ENCODE measurements around the gene RYR1. TPM values are rescaled to one million over a fixed set of nuclear protein-coding genes. Genes with fewer than 3 reads are reported as not detected.

Gene RYR1
- total RNA-seq, 4 donors from 2014 or later = 0.20 to 2.1 (median 1.4) TPM

GRCh38 chr19:38538793-38539528 lies 105.5 kb downstream of the RYR1 start:
- H3K9me3 ChIP-seq = peaks cover 0 to 13% of the 10 kb centered on the region in 2 donors
- in situ Hi-C loops (cut with MboI; ENCODE audit: low pct_ligation_motif_present in 1 of 4, low pct_unique_long_range_greater_than_20kb in 1 of 4, low sequenced_read_pairs in 3 of 4) (loop anchor here in 1 of 4 donors (25.0 kb wide), 1 partner anchor 398 kb away; the partner anchor contains the start of genes MRPS12 and SARS2), intact Hi-C loops (cut with DNase I; ENCODE audit: low total_unique reads) (no loop called here)
- TF ChIP-seq EP300 (IDR thresholded peaks at IDR 0.05; ENCODE audit: low read depth) (no peak), CTCF (IDR thresholded peaks at IDR 0.05) (no peak), POLR2A (IDR thresholded peaks at IDR 0.05) (no peak), POLR2AphosphoS5 (IDR thresholded peaks at IDR 0.05) (no peak)
- DNase-seq = no peak
- WGBS, 2 donors (ENCODE audit: low coverage in 1 of 2) = 49 to 60% methylated on average over 6 of the region's 6 CpGs
- H3K4me1 ChIP-seq = peaks cover 0 to 5% (median 1%) of the 10 kb centered on the region in 4 donors
- H3K27me3 ChIP-seq = no peaks in the 10 kb centered on the region
- H3K27ac ChIP-seq = no peak overlapping the region
- H3K4me3 ChIP-seq = no peak overlapping the region
- H3K36me3 ChIP-seq = no peaks in the 10 kb centered on the region

DNA sequence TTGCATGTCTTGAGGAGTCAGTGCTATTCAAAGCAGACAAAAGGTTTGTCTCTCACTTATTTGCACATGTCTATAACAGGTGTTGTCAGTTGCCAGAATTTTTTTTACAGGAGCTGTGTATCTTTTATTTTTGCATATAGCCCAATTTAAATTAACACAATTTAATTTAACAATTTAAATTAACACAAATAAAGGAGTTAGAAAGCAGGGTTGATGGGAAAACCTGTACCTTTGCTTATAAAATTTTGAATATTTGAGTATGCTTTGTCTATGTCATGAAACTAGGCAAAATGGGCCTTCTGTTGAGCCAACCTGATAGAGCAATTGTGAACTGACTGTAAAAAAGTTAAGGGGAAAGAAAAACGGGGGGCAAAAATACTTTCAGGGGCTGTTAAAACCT lies 106.3 kb downstream of the RYR1 start:
- intact Hi-C loops (cut with DNase I; ENCODE audit: low total_unique reads) (no loop called here), in situ Hi-C loops (cut with MboI; ENCODE audit: low pct_ligation_motif_present in 1 of 4, low pct_unique_long_range_greater_than_20kb in 1 of 4, low sequenced_read_pairs in 3 of 4) (loop anchor here in 2 of 4 donors (10.0 to 25.0 kb wide), 3 partner anchors 75 to 398 kb away; partner anchors contain the start of genes EIF3K (in 1 of the 2), MAP4K1 (in 1 of the 2), MRPS12 (in 1 of the 2) and SARS2 (in 1 of the 2))
- Histone ChIP-seq H3K36me3 (no peaks in the 10 kb centered on the region), H3K4me3 (no peak overlapping the region), H3K27me3 (no peaks in the 10 kb centered on the region), H3K4me1 (peaks cover 0 to 12% (median 1%) of the 10 kb centered on the region in 4 donors), H3K9me3 (peaks cover 0 to 11% of the 10 kb centered on the region in 2 donors), H3K27ac (no peak overlapping the region)
- 50 to 57% methylated on average over 1 of the region's 1 CpG for WGBS, 2 donors (ENCODE audit: low coverage in 1 of 2)
- TF ChIP-seq CTCF (IDR thresholded peaks at IDR 0.05) (no peak), EP300 (IDR thresholded peaks at IDR 0.05; ENCODE audit: low read depth) (no peak), POLR2A (IDR thresholded peaks at IDR 0.05) (no peak)
- DNase-seq = no peak

DNA sequence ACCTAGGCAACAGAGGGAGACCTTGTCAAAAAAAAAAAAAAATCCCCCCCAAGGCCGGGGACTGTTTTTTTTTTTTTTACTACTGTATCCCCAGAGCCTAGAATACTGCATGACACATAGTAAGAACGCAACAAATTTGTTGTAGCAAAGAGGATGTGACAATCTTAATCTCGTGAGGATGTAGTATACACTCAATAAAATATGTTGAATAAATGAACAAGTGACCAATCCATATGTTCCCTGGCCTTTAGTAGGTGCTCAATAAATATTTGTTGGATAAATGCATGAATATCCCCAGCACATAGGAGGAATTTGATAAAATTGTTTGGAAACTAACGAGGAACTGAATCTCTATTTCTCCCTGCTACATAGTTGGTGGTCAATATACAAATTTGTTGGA lies 108.5 kb downstream of the RYR1 start:
- Histone ChIP-seq H3K4me3 (no peak overlapping the region), H3K9me3 (no peaks in the 10 kb centered on the region), H3K36me3 (no peaks in the 10 kb centered on the region), H3K4me1 (peaks cover 0 to 14% (median 1%) of the 10 kb centered on the region in 4 donors), H3K27me3 (no peaks in the 10 kb centered on the region), H3K27ac (no peak overlapping the region)
- 79% methylated on average over 3 to 4 of the region's 4 CpGs for WGBS, 2 donors (ENCODE audit: low coverage in 1 of 2)
- no peak for DNase-seq
- TF ChIP-seq CTCF (IDR thresholded peaks at IDR 0.05) = no peak
- no peak for TF ChIP-seq POLR2A (IDR thresholded peaks at IDR 0.05)
- TF ChIP-seq POLR2AphosphoS5 (IDR thresholded peaks at IDR 0.05) = no peak
- no peak for TF ChIP-seq EP300 (IDR thresholded peaks at IDR 0.05; ENCODE audit: low read depth)
- in situ Hi-C loops (cut with MboI; ENCODE audit: low pct_ligation_motif_present in 1 of 4, low pct_unique_long_range_greater_than_20kb in 1 of 4, low sequenced_read_pairs in 3 of 4) (loop anchor here in 2 of 4 donors (10.0 to 25.0 kb wide), 3 partner anchors 73 to 395 kb away; partner anchors contain the start of genes EIF3K (in 1 of the 2), MAP4K1 (in 1 of the 2), MRPS12 (in 1 of the 2) and SARS2 (in 1 of the 2)), intact Hi-C loops (cut with DNase I; ENCODE audit: low total_unique reads) (no loop called here)

DNA sequence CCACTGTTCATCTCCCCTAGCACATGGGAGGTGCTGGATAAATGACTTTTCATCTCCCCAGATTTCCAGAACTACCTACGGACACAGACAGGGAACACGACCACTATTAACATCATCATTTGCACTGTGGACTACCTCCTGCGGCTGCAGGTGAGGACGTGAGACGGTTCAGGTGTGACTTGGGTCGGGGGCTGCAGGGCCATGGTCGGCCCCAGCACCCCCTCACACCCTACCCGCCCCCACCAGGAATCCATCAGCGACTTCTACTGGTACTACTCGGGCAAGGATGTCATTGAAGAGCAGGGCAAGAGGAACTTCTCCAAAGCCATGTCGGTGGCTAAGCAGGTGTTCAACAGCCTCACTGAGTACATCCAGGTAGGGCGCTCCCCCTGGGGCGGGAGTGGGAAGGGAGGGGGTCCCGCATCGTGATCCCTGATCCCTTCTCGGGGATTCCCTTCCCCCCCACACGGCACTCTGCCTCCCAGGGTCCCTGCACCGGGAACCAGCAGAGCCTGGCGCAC lies 109.9 kb downstream of the RYR1 start:
- no peaks in the 10 kb centered on the region for H3K9me3 ChIP-seq
- peaks cover 0 to 11% (median 1%) of the 10 kb centered on the region in 4 donors for H3K4me1 ChIP-seq
- 84% methylated on average over 19 of the region's 19 CpGs; no CpG with 5 or more reads in 1 of the 2 donors for WGBS, 2 donors (ENCODE audit: low coverage in 1 of 2)
- in situ Hi-C loops (cut with MboI; ENCODE audit: low pct_ligation_motif_present in 1 of 4, low pct_unique_long_range_greater_than_20kb in 1 of 4, low sequenced_read_pairs in 3 of 4) (loop anchor here in 2 of 4 donors (10.0 to 25.0 kb wide), 3 partner anchors 71 to 394 kb away; partner anchors contain the start of genes EIF3K (in 1 of the 2), MAP4K1 (in 1 of the 2), MRPS12 (in 1 of the 2) and SARS2 (in 1 of the 2)), intact Hi-C loops (cut with DNase I; ENCODE audit: low total_unique reads) (no loop called here)
- no peaks in the 10 kb centered on the region for H3K27me3 ChIP-seq
- TF ChIP-seq CTCF (IDR thresholded peaks at IDR 0.05) (no peak), POLR2AphosphoS5 (IDR thresholded peaks at IDR 0.05) (no peak), EP300 (IDR thresholded peaks at IDR 0.05; ENCODE audit: low read depth) (no peak), POLR2A (IDR thresholded peaks at IDR 0.05) (no peak)
- no peak for DNase-seq
- no peaks in the 10 kb centered on the region for H3K36me3 ChIP-seq
- no peak overlapping the region for H3K4me3 ChIP-seq
- H3K27ac ChIP-seq = no peak overlapping the region

All from transverse colon (tissue), 4 donors.